Caki2 (cell line): ENCODE measurements around the gene EPX. TPM values are rescaled to one million over a fixed set of nuclear protein-coding genes. Genes with fewer than 3 reads are reported as not detected.
"Not testable (repeated sequence)": the region's sequence is repeated elsewhere in the genome, so short reads cannot be mapped to it uniquely, and the experiment has no call there.

ENCODE experiments used
- DNase-seq: peaks from one replicate; pipeline ENCODE4 v3.0.0-alpha.2; 2015; ENCODE audit warnings: low read depth
- in situ Hi-C: cut with HindIII; loops from 2 replicates; pipeline ENCODE4 v1.10.0; 2016; ENCODE audit warnings: low sequenced_read_pairs, low pct_unique_long_range_greater_than_20kb, mixed read lengths
- total RNA-seq: library from RNA; depleted of rRNA; stranded (reverse); fragments of >200 nt; shearing (Covaris generic); gene quantifications from 2 replicates; pipeline ENCODE4 v1.2.3, GENCODE V29; 2014; ENCODE audit warnings: low replicate concordance; rRNA removed

Gene EPX
- total RNA-seq, result not detected in 2 replicates

DNA sequence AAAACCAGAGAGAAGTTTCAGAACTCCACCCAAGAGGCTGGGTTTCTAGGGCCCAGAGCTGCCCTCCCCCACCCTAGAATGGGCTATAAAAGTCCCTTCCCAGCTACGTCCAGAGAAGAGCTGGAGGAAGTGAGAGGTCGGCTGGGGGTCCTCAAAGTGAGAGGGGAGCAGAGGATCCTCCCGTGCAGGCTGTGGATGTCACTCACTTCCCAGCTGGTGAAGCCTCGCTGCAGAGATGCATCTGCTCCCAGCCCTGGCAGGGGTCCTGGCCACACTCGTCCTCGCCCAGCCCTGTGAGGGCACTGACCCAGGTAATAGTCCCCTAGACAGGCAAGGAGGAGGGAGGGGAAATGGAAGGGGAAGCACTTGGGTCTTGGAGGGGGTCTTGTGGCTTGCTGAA, at the start of gene EPX:
Gene EPX, plus strand, starts transcription at position 115 of the 400 bp plus-strand sequence. Its CDS starts 121 bp downstream, at position 236.
- in situ Hi-C loops, result no loop called here
- DNase-seq, result no peak

- in situ Hi-C loops, result not testable (repeated sequence)
Observed at GRCh38 chr17:58143335-58143734, 49.2 kb upstream of the EPX start.

DNA sequence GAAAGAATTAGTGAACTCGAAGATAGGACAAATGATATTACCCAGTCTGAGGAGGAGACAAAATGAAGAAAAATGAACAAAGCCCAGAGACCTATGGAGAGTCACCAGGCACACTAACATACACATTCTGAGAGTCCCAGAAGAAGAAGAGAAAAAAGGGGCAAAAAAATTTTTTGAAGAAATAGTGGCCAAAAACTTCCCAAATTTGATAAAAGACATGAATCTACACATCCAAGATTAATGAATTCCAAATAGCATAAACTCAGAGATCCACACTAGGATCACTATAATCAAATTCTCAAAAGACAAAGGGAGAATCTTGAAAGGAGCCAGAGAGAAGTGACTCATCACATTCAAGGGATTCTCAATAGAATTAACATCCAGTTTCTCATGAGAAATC, 47.7 kb upstream of the EPX start:
- no peak for DNase-seq
- in situ Hi-C loops, result no loop called here

More at GRCh38 chr17:58143335-58143734, 49.2 kb upstream of the EPX start:
- DNase-seq, result not testable (repeated sequence)

DNA sequence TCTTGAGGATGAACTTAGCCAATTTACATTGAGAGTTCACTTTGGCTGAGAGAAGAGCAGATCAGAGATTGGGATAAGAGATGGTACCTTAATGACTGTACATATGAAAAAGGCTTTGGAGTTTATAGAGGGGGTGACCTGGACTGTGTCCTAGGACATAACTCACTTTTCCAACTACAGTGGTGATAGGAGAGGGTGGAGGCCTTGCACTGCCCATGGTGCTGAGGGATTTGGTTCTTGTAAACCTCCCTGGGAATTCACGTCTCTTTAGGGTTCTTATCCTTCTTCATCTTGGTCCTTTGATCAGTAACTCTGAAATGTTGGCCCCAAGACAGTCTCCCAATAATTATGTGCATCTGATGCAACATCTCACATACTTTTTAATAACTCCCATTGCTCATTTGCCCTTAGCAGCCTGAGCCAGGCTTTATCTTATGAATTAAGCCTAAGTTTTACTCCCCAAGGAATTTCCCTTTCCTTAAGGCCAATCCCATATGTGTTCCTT, 44.5 kb upstream of the EPX start, which contains the start of gene OR4D1:
Gene OR4D1, plus strand, starts transcription at position 455 of the 505 bp plus-strand sequence. CDS start 6,770 bp downstream, outside the sequence.
- in situ Hi-C loops, result no loop called here
- no peak for DNase-seq

GRCh38 chr17:58148609-58149008, 43.9 kb upstream of the EPX start:
- no peak for DNase-seq
- in situ Hi-C loops, result no loop called here

GRCh38 chr17:58150394-58150793, 42.1 kb upstream of the EPX start:
- no peak for DNase-seq
- in situ Hi-C loops, result no loop called here

GRCh38 chr17:58153046-58153445, 39.5 kb upstream of the EPX start:
- in situ Hi-C loops, result no loop called here
- no peak for DNase-seq

GRCh38 chr17:58153671-58154070, 38.9 kb upstream of the EPX start:
- in situ Hi-C loops, result no loop called here
- no peak for DNase-seq

DNA sequence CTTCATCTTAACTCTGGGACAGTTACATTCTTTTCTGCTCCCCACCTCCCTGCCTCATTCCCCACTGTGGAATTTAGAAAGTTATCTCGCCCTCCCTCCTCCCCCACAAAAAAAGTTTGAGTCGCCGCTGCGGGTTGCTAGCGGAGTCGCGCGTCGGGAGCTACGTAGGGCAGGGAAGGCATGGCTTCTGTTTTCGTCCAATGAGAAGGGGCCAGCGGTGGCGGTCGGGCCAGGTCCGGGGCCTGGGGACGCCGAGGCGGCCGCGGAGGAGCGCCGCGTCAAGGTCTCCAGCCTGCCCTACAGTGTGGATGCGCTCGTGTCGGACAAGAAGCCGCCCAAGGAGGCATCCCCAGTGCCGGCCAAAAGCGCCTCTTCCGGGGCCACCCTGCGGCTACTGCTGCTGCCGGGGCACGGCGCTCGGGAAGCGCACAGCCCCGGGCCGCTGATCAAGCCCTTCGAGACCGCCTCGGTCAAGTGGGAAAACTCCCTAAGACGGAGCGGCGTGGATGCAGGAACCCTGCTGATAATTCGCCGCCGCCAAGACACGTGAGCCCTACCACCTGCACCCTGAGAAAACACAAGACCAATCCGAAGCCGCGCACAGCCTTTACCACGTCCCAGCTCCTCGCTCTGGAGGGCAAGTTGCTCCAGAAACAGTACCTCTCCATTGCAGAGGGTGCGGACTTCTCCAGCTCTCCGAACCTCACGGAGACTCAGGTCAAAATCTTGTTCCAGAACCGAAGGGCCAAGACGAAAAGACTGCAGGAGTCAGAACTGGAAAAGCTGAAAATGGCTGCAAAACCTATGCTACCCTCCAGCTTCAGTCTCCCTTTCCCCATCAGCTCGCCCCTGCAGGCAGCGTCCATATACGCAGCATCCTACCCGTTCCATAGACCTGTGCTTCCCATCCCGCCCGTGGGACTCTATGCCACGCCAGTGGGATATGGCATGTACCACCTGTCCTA, 35.4 kb upstream of the EPX start:
- in situ Hi-C loops, result no loop called here
- no peak for DNase-seq

DNA sequence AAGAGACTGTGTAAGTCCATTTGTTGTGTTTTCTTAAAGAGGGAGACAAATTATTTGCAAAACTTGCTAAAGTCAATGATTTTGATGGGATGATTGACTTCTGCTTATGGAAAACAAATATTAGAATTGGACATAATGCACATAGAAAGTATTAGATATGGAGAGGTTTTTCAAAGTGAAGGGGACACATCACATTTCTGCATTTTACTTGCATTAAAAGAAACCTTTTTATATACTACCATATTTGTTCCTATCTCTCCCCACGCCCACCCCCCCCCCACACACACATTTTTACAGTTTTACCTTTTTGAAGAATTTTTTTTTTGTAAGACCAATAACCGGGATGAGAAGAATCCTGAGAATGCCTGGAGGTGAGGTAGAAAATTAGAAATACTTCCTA, 34.3 kb upstream of the EPX start:
- in situ Hi-C loops, result no loop called here
- no peak for DNase-seq

GRCh38 chr17:58161566-58161965, 31.0 kb upstream of the EPX start:
- DNase-seq, result no peak
- in situ Hi-C loops, result no loop called here

- in situ Hi-C loops, result no loop called here
- DNase-seq, result no peak
Observed at GRCh38 chr17:58165981-58166380, 26.5 kb upstream of the EPX start.

DNA sequence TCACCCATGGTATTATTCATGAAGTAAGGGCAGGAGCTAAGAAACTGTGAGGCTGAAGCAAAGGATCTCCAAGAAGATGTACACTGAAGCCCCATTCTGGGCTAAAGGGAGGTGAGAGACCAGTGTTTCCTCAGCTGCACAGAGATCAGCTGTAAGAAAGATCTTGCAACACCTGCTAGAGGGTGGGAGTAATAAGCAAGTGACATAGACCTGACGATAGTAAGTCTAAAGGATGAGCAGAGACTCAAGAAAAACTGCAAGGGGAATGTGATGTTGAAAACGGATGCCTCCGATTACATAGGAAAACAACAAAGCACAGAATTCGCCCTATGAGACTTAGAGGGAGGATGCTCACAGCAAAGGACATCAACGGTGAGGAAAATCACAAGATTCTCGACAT, 25.8 kb upstream of the EPX start, which contains the start of gene OR4D2:
Gene OR4D2, plus strand, starts transcription at position 301 of the 400 bp plus-strand sequence. CDS start 2,674 bp downstream, outside the sequence.
- in situ Hi-C loops, result no loop called here
- DNase-seq, result no peak

DNA sequence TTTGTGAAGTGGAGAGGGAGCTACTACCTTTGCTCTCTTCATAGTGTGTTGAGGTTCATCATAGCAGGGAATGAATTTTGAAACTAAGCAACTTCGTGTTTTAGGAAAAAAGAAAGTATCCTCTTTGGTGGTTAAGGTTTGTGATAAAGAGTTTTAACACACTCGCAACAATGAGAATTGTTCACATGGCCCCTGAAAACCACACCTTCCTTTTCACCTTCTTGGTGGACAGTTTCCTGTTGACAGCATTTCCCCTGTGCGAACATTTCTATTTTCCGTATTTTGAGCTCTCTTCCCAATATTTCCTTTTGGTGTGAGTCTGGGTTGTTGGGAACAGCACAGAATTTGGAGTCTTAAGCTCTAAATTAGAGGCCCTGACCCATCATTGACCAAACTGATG, 21.9 kb upstream of the EPX start:
- no peak for DNase-seq
- in situ Hi-C loops, result no loop called here

GRCh38 chr17:58172369-58173071, 20.0 kb upstream of the EPX start:
- no peak for DNase-seq
- in situ Hi-C loops, result no loop called here

GRCh38 chr17:58174871-58175270, 17.7 kb upstream of the EPX start:
- in situ Hi-C loops, result no loop called here
- no peak for DNase-seq

DNA sequence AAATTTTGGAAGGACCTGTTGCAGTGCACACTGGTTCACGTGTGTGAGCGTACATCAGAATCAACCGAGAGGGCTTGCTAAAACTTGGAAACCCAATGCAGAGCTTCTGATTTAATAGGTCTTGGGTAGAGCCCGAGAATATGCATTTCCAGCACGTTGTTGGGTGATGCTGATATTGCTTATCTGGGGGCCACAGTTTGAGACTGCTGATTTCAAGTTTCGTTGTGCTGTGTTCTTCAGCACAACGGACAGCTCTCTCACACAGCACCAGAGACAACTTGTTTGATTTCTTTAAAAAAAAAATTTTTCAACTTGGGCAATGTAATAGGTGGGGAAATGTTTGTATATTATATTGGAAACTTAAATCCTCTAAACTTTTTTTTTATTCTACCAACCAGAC, 16.3 kb upstream of the EPX start:
- in situ Hi-C loops, result no loop called here
- no peak for DNase-seq

- in situ Hi-C loops, result no loop called here
Observed at GRCh38 chr17:58181796-58182195, 10.7 kb upstream of the EPX start.

GRCh38 chr17:58183514-58183913, 9.0 kb upstream of the EPX start:
- no peak for DNase-seq
- in situ Hi-C loops, result no loop called here

More at GRCh38 chr17:58181796-58182195, 10.7 kb upstream of the EPX start:
- no peak for DNase-seq
